ENCODE results near the gene DAAM1.

DNA sequence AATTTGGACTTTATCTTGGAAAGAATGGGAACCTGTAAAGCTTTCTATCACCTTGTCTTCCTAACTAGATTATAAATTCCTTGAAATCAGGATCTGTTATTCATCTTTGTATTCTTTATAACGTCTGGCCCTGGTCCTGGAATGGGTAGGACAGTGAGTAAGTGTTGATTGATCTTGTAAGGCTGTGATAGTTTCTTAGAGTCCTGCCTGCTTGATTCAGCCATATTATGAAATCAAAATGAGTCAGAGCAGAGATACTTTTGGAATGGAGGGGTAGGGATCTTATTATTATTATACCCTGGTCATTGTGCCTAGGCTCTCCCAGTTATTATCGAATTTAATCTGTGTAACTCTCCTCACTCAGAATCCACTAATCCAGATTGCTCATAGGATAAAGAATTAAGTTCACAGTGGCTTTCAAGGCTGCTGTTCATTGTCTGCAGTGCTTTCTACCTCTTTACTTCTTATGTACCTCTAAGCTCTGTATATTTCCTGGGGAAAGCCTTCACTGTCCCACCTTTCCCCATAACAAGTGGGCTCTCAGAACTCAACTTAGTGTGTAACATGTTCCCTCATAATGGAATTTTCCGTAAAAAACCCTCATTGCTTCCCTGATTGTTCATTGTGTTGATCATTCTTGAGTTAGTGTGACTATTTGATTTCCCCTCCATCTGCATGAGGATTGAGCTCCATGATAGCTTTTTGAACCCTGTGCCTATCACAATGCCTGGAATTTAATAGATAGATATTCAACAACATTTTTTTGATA, 93.3 kb downstream of the DAAM1 start:
- TF ChIP-seq, protein P1, sequence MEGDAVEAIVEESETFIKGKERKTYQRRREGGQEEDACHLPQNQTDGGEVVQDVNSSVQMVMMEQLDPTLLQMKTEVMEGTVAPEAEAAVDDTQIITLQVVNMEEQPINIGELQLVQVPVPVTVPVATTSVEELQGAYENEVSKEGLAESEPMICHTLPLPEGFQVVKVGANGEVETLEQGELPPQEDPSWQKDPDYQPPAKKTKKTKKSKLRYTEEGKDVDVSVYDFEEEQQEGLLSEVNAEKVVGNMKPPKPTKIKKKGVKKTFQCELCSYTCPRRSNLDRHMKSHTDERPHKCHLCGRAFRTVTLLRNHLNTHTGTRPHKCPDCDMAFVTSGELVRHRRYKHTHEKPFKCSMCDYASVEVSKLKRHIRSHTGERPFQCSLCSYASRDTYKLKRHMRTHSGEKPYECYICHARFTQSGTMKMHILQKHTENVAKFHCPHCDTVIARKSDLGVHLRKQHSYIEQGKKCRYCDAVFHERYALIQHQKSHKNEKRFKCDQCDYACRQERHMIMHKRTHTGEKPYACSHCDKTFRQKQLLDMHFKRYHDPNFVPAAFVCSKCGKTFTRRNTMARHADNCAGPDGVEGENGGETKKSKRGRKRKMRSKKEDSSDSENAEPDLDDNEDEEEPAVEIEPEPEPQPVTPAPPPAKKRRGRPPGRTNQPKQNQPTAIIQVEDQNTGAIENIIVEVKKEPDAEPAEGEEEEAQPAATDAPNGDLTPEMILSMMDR (IDR thresholded peaks at IDR 0.05) = no peak
- TF ChIP-seq POLR2AphosphoS5 (IDR thresholded peaks at IDR 0.05) = peak in 1 of 2 donors; percentile 12
- TF ChIP-seq EP300 (IDR thresholded peaks at IDR 0.05) = no peak
- no peak for TF ChIP-seq POLR2A (IDR thresholded peaks at IDR 0.05)

Data from upper lobe of left lung (tissue), 4 donors.